ENCODE results near the gene HCAR3.

GRCh38 chr12:122686538-122686937 lies 30.1 kb downstream of the HCAR3 start:
- no peak for TF ChIP-seq CSRNP1 (CRISPR knock-in tag; IDR thresholded peaks at IDR 0.05)
- TF ChIP-seq TEAD2 (CRISPR knock-in tag; IDR thresholded peaks at IDR 0.05), result no peak
- TF ChIP-seq TRAFD1 (CRISPR knock-in tag; IDR thresholded peaks at IDR 0.05; ENCODE audit: borderline replicate concordance), result no peak
- TF ChIP-seq TARDBP (CRISPR knock-in tag; IDR thresholded peaks at IDR 0.05), result no peak
- TF ChIP-seq ZBTB4 (CRISPR knock-in tag; IDR thresholded peaks at IDR 0.05; ENCODE audit: borderline replicate concordance), result no peak
- no peak for TF ChIP-seq ELF3 (CRISPR knock-in tag; IDR thresholded peaks at IDR 0.05)
- TF ChIP-seq RBM22 (optimal IDR thresholded peaks at IDR 0.05; ENCODE audit: low read length), result no peak
- no peak for TF ChIP-seq ELF4 (CRISPR knock-in tag; IDR thresholded peaks at IDR 0.05; ENCODE audit: borderline replicate concordance)
- TF ChIP-seq POLR2AphosphoS5 (IDR thresholded peaks at IDR 0.05; ENCODE audit: low read depth, low read length), result no peak
- no peak for TF ChIP-seq EZH2 (conservative IDR thresholded peaks at IDR 0.05; ENCODE audit: low read depth, low read length)
- TF ChIP-seq PHF8 (CRISPR knock-in tag; IDR thresholded peaks at IDR 0.05), result no peak
- no peak for TF ChIP-seq EP300 (IDR thresholded peaks at IDR 0.05; ENCODE audit: low read depth in 2 of 2, low read length in 2 of 2)
- no peak for TF ChIP-seq EP300 (CRISPR knock-in tag; IDR thresholded peaks at IDR 0.05; ENCODE audit: borderline replicate concordance)
- no peak for TF ChIP-seq ZNF704 (CRISPR knock-in tag; IDR thresholded peaks at IDR 0.05; ENCODE audit: borderline replicate concordance)
